H1 (cell line): ENCODE results near the gene RNF8. TPM values are rescaled to one million over a fixed set of nuclear protein-coding genes. Genes with fewer than 3 reads are reported as not detected.

Experiments
- RAD21 ChIP-seq, 2 experiments: IDR thresholded peaks in 1 of 2; conservative IDR thresholded peaks in 1 of 2; 2 replicates each; pipeline ENCODE4 v1.6.1; 2011; ENCODE audit warnings: low read depth in 2 of 2, low read length in 2 of 2, improper control_type of control experiment in 1 of 2, inconsistent platforms in 1 of 2, mild to moderate bottlenecking in 1 of 2, moderate library complexity in 1 of 2
- SRF ChIP-seq: IDR thresholded peaks from 2 replicates; pipeline ENCODE4 v1.6.1; 2011; ENCODE audit warnings: mild to moderate bottlenecking, low read depth, low read length, moderate library complexity
- polyA plus RNA-seq, 7 experiments: library from polyadenylated mRNA; depleted of rRNA in 3 of 7; stranded (reverse) in 5 of 7; unstranded in 2 of 7; fragments of >200 nt in 5 of 7; fragments of 200-250 nt in 2 of 7; gene quantifications; 1 replicate in 5 of 7; 2 replicates in 1 of 7; 4 replicates in 1 of 7; pipeline versions ENCODE4 v1.2.1 to v1.2.3, GENCODE V29; 2011 to 2013; ENCODE audit warnings: missing spikeins in 2 of 7, mixed read lengths in 2 of 7
- total RNA-seq: library from RNA; stranded (reverse); fragmentation: NEBNext Ultra II Directional; extraction: Animal tissue kit (Norgen Biotek cat#: 25700); gene quantifications from 2 replicates; pipeline ENCODE4 v1.2.1, GENCODE V29; 2021

The RNF8 gene
- total and polyA plus RNA-seq, 2 of the 8 experiments (the other 6 are each of a cell fraction or from before 2014, with no cell fraction given): 20.3 to 44.7 TPM

DNA sequence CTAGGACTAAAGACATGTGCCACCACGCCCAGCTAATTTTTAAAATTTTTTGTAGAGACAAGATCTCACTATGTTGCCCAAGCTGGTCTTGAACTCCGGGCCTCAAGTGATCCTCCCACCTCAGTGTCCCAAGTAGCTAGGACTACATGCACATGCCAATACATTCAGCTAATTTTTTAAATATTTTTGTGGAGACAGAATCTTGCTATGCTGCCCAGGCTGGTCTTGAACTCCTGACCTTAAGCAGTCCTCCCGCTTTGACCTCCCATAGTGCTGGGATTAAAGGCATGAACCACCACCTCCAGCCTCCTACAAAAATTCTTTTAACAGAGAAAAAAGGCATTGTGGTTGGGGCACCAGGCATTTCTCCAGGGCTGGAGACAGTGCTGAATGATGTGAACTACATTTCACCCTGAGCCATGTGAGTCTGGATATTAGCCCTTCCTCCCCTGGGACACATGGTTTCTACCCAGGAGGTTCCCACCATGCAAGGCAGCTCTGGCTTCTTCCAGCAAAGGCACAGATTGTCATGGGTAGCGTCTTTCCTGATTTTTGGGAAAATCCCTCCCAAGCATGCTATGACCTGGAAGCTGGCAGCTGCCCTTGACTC, 42.9 kb downstream of the RNF8 start (continued):
- no peak for TF ChIP-seq RAD21 (IDR thresholded peaks at IDR 0.05 in 1 of 2, conservative IDR thresholded peaks at IDR 0.05 in 1 of 2; ENCODE audit: low read depth in 2 of 2, low read length in 2 of 2)
- no peak for TF ChIP-seq SRF
